OCI-LY1 (cell line): ENCODE data around the gene SH3D21.

Experiments used
- H2AFZ ChIP-seq: fragments of 200-600 bp; sonication (generic), shearing (Covaris generic); 2 replicates; pipeline ENCODE4 v1.6.0; 2014; ENCODE audit warnings: antibody characterized with exemption, mild to moderate bottlenecking, low read length
- H3F3A ChIP-seq: fragments of 200-600 bp; sonication (generic), shearing (Covaris generic); 2 replicates; pipeline ENCODE4 v1.6.0; 2014; ENCODE audit warnings: mild to moderate bottlenecking, antibody characterized with exemption, low read length, moderate library complexity; ENCODE audit not compliant: insufficient read depth
- H3K27ac ChIP-seq: fragments of 200-600 bp; sonication (generic); 2 replicates; pipeline ENCODE4 v1.5.1; 2014; ENCODE audit warnings: low read length, mixed run types, mild to moderate bottlenecking, low read depth; ENCODE audit not compliant: poor library complexity, severe bottlenecking
- H3K27me3 ChIP-seq: fragments of 200-600 bp; sonication (generic); 2 replicates; pipeline ENCODE4 v1.6.0; 2014; ENCODE audit warnings: antibody characterized with exemption, mild to moderate bottlenecking, low read length, moderate library complexity; ENCODE audit not compliant: insufficient read depth
- H3K36me3 ChIP-seq: fragments of 200-600 bp; sonication (generic); 2 replicates; pipeline ENCODE4 v1.6.1; 2014; ENCODE audit warnings: mild to moderate bottlenecking, antibody characterized with exemption, low read length, moderate library complexity, mixed read lengths; ENCODE audit not compliant: insufficient read depth
- H3K4me1 ChIP-seq: fragments of 200-600 bp; sonication (generic); 2 replicates; pipeline ENCODE4 v1.5.1; 2014; ENCODE audit warnings: mild to moderate bottlenecking, low read length, moderate library complexity; ENCODE audit not compliant: insufficient read depth, severe bottlenecking
- H3K4me2 ChIP-seq: fragments of 200-600 bp; sonication (generic), shearing (Covaris generic); 2 replicates; pipeline ENCODE4 v1.6.1; 2014; ENCODE audit warnings: low read length
- H3K4me3 ChIP-seq: fragments of 200-600 bp; sonication (generic); 2 replicates; pipeline ENCODE4 v1.5.1; 2014; ENCODE audit warnings: low read length, low read depth, mild to moderate bottlenecking, mixed read lengths; ENCODE audit not compliant: poor library complexity, severe bottlenecking
- H3K79me2 ChIP-seq: fragments of 200-600 bp; shearing (Covaris generic); 2 replicates; pipeline ENCODE4 v1.6.1; 2016; ENCODE audit warnings: mixed run types, low read length, mixed read lengths; ENCODE audit not compliant: insufficient read depth
- H3K9ac ChIP-seq: fragments of 200-600 bp; sonication (generic), shearing (Covaris generic); 2 replicates; pipeline ENCODE4 v1.6.1; 2014; ENCODE audit warnings: mild to moderate bottlenecking, low read length, mixed read lengths
- H3K9me2 ChIP-seq: fragments of 200-600 bp; sonication (generic), shearing (Covaris generic); 2 replicates; pipeline ENCODE4 v1.6.1; 2014; ENCODE audit warnings: low read depth, mild to moderate bottlenecking, low read length, mixed read lengths
- H3K9me3 ChIP-seq: fragments of 200-600 bp; shearing (Covaris generic); 2 replicates; pipeline ENCODE4 v1.6.1; 2014; ENCODE audit warnings: low read length, mixed read lengths
- H4K20me1 ChIP-seq: fragments of 200-600 bp; sonication (generic), shearing (Covaris generic); 2 replicates; pipeline ENCODE4 v1.6.0; 2016; ENCODE audit warnings: mild to moderate bottlenecking, low read length; ENCODE audit not compliant: insufficient read depth
- CTCF ChIP-seq: fragments of 200-600 bp; sonication (generic), shearing (Covaris generic); IDR thresholded peaks from 2 replicates; pipeline ENCODE4 v1.5.1; 2017; ENCODE audit warnings: mild to moderate bottlenecking, antibody characterized with exemption, low read length, moderate library complexity, mixed read lengths
- EZH2 ChIP-seq: fragments of 200-600 bp; sonication (generic), shearing (Covaris generic); IDR thresholded peaks from 2 replicates; pipeline ENCODE4 v1.8.0; 2017; ENCODE audit warnings: borderline replicate concordance, mixed run types, mild to moderate bottlenecking, antibody characterized with exemption, low read length, moderate library complexity, mixed read lengths

Gene SH3D21

GRCh38 chr1:36287595-36287994 lies 18.6 kb upstream of the SH3D21 start:
- Histone ChIP-seq H3K9ac (no peak overlapping the region), H3K79me2 (0 out of 2 replicates have a peak, but pooled peaks cover 8% of the 10 kb centered on the region)

GRCh38 chr1:36295390-36295789 lies 10.8 kb upstream of the SH3D21 start:
- H3K27ac ChIP-seq, result no peak overlapping the region
- no peaks in the 10 kb centered on the region for H3K27me3 ChIP-seq
- TF ChIP-seq CTCF, result no peak
- no peak for TF ChIP-seq EZH2
- H3K9me3 ChIP-seq, result no peaks in the 10 kb centered on the region
- peaks cover 95% of the 10 kb centered on the region for H3K36me3 ChIP-seq
- H3K4me2 ChIP-seq, result no peak overlapping the region
- H3F3A ChIP-seq, result no peaks in the 10 kb centered on the region
- no peak overlapping the region for H3K9ac ChIP-seq
- H3K4me3 ChIP-seq, result no peak overlapping the region
- H3K9me2 ChIP-seq, result no peaks in the 10 kb centered on the region
- no peaks in the 10 kb centered on the region for H4K20me1 ChIP-seq
- no peak overlapping the region for H2AFZ ChIP-seq
- no peaks in the 10 kb centered on the region for H3K79me2 ChIP-seq
- no peaks in the 10 kb centered on the region for H3K4me1 ChIP-seq

More at GRCh38 chr1:36287595-36287994, 18.6 kb upstream of the SH3D21 start:
- H4K20me1 ChIP-seq, result no peaks in the 10 kb centered on the region
- H3K27ac ChIP-seq, result no peak overlapping the region
- peaks cover 16% of the 10 kb centered on the region for H3F3A ChIP-seq
- no peak for TF ChIP-seq EZH2
- no peak for TF ChIP-seq CTCF
- H3K4me3 ChIP-seq, result no peak overlapping the region
- peaks cover 8% of the 10 kb centered on the region for H3K4me1 ChIP-seq
- no peak overlapping the region for H3K4me2 ChIP-seq
- H3K36me3 ChIP-seq, result peaks cover 97% of the 10 kb centered on the region
- H2AFZ ChIP-seq, result no peak overlapping the region
- no peaks in the 10 kb centered on the region for H3K9me2 ChIP-seq
- no peaks in the 10 kb centered on the region for H3K27me3 ChIP-seq
- H3K9me3 ChIP-seq, result no peaks in the 10 kb centered on the region

GRCh38 chr1:36297062-36297461 lies 9.1 kb upstream of the SH3D21 start:
- no peak overlapping the region for H3K4me3 ChIP-seq
- H3K27me3 ChIP-seq, result no peaks in the 10 kb centered on the region
- peaks cover 95% of the 10 kb centered on the region for H3K36me3 ChIP-seq
- H3K27ac ChIP-seq, result no peak overlapping the region
- TF ChIP-seq CTCF (no peak), EZH2 (no peak)
- no peaks in the 10 kb centered on the region for H3F3A ChIP-seq
- H3K9me3 ChIP-seq, result no peaks in the 10 kb centered on the region
- H3K9ac ChIP-seq, result no peak overlapping the region
- no peaks in the 10 kb centered on the region for H4K20me1 ChIP-seq
- H3K79me2 ChIP-seq, result no peaks in the 10 kb centered on the region
- H3K4me1 ChIP-seq, result no peaks in the 10 kb centered on the region
- H2AFZ ChIP-seq, result no peak overlapping the region
- no peaks in the 10 kb centered on the region for H3K9me2 ChIP-seq
- no peak overlapping the region for H3K4me2 ChIP-seq
